K562 treated with DMSO at 1 percent for 4 hours (cell line): ENCODE data around the gene FBXL16. TPM values are rescaled to one million over a fixed set of nuclear protein-coding genes. Genes with fewer than 3 reads are reported as not detected.

Experiments
- total RNA-seq: library from RNA; unstranded; fragments of 300-600 nt; gene quantifications from 2 replicates; pipeline ENCODE4 v1.2.3, GENCODE V29; 2022; ENCODE audit not compliant: insufficient read depth

The FBXL16 gene
- 3.4 and 6.3 TPM in 2 replicates for total RNA-seq

GRCh38 chr16:705431-706188 is at the start of gene FBXL16:
TSS of gene FBXL16 (minus strand) at chr16:705801. CDS start at chr16:697405, 8,396 bp downstream.

GRCh38 chr16:740764-741505 is 35.3 kb upstream of the FBXL16 start, which contains the start of gene CIAO3:
TSS of gene CIAO3 (minus strand) at chr16:740997. CDS start at chr16:740985, 12 bp downstream.

GRCh38 chr16:726438-727290 is 21.1 kb upstream of the FBXL16 start, which contains the start of the genes CCDC78 and HAGHL:
TSS of gene CCDC78 (minus strand) at chr16:726443. CDS start at chr16:726367, 76 bp downstream.
TSS of gene HAGHL (plus strand) at chr16:727106. CDS start at chr16:727510, 404 bp downstream.

GRCh38 chr16:720990-721764 is 15.6 kb upstream of the FBXL16 start, which contains the start of gene ANTKMT:
TSS of gene ANTKMT (plus strand) at chr16:721146. CDS start at chr16:721275, 129 bp downstream.

GRCh38 chr16:714558-715476 is 9.2 kb upstream of the FBXL16 start, which contains the start of gene METRN:
TSS of gene METRN (plus strand) at chr16:715118. CDS start at chr16:715290, 172 bp downstream.

GRCh38 chr16:684071-684794 is 21.4 kb downstream of the FBXL16 start, which contains the start of gene JMJD8:
TSS of gene JMJD8 (minus strand) at chr16:684334. CDS start at chr16:684319, 15 bp downstream.

GRCh38 chr16:679814-680624 is 25.6 kb downstream of the FBXL16 start, which contains the start of gene STUB1:
TSS of gene STUB1 (plus strand) at chr16:680410. CDS start at chr16:680526, 116 bp downstream.

GRCh38 chr16:674968-675883 is 30.4 kb downstream of the FBXL16 start, which contains the start of gene RHBDL1:
TSS of gene RHBDL1 (plus strand) at chr16:675671. CDS start at chr16:675791, 120 bp downstream.

GRCh38 chr16:667780-668518 is 37.7 kb downstream of the FBXL16 start, which contains the start of gene RHOT2:
TSS of gene RHOT2 (plus strand) at chr16:668132. CDS start at chr16:668200, 68 bp downstream.

GRCh38 chr16:648781-649589 is 56.6 kb downstream of the FBXL16 start, which contains the start of gene WDR90:
TSS of gene WDR90 (plus strand) at chr16:649365. CDS start at chr16:649417, 52 bp downstream.

Other genes with a start within 250 kb of the FBXL16 start
- gene CAPN15, start 178.1 kb downstream of the FBXL16 start, total RNA-seq = 55.1 and 67.7 TPM in 2 replicates
- gene PRR35, start 145.4 kb downstream of the FBXL16 start, total RNA-seq = not detected in 2 replicates
- gene NHLRC4, start 138.8 kb downstream of the FBXL16 start, total RNA-seq = 4.3 and 5.8 TPM in 2 replicates
- gene PIGQ, start 135.8 kb downstream of the FBXL16 start, total RNA-seq = 36.7 and 38.3 TPM in 2 replicates
- gene RAB40C, start 115.7 kb downstream of the FBXL16 start, total RNA-seq = 25.1 and 27.0 TPM in 2 replicates
- gene WFIKKN1, start 74.8 kb downstream of the FBXL16 start, total RNA-seq = 8.4 and 9.7 TPM in 2 replicates
- gene METTL26, start 69.5 kb downstream of the FBXL16 start, total RNA-seq = 176 and 186 TPM in 2 replicates
- gene MCRIP2, start 64.0 kb downstream of the FBXL16 start, total RNA-seq = 83.7 and 110 TPM in 2 replicates
- 3.4 and 4.8 TPM in 2 replicates for gene WDR90, start 56.4 kb downstream of the FBXL16 start, total RNA-seq
- gene RHOT2, start 37.7 kb downstream of the FBXL16 start, total RNA-seq = 128 and 154 TPM in 2 replicates
- 2.8 and 4.2 TPM in 2 replicates for gene RHBDL1, start 30.1 kb downstream of the FBXL16 start, total RNA-seq
- 129 and 139 TPM in 2 replicates for gene STUB1, start 25.4 kb downstream of the FBXL16 start, total RNA-seq
- gene JMJD8, start 21.5 kb downstream of the FBXL16 start, total RNA-seq = 88.7 and 91.8 TPM in 2 replicates
- gene WDR24, start 15.4 kb downstream of the FBXL16 start, total RNA-seq = 19.6 and 21.8 TPM in 2 replicates
- gene METRN, start 9.3 kb upstream of the FBXL16 start, total RNA-seq = 21.4 and 37.4 TPM in 2 replicates
- 56.5 and 66.4 TPM in 2 replicates for gene ANTKMT, start 15.3 kb upstream of the FBXL16 start, total RNA-seq
- 0.51 and 1.4 TPM in 2 replicates for gene CCDC78, start 20.6 kb upstream of the FBXL16 start, total RNA-seq
- gene HAGHL, start 21.3 kb upstream of the FBXL16 start, total RNA-seq = 30.6 and 31.8 TPM in 2 replicates
- gene CIAO3, start 35.2 kb upstream of the FBXL16 start, total RNA-seq = 26.1 and 31.9 TPM in 2 replicates
- gene MSLN, start 54.9 kb upstream of the FBXL16 start, total RNA-seq = not detected in 2 replicates
- 45.1 and 50.9 TPM in 2 replicates for gene RPUSD1, start 82.6 kb upstream of the FBXL16 start, total RNA-seq
- gene CHTF18, start 82.8 kb upstream of the FBXL16 start, total RNA-seq = 25.9 and 26.9 TPM in 2 replicates
- gene GNG13, start 94.9 kb upstream of the FBXL16 start, total RNA-seq = not detected in 2 replicates